ENCODE measurements around the gene LRP5.

- TF ChIP-seq CTCF (conservative IDR thresholded peaks at IDR 0.05) (no peak), EZH2 (IDR thresholded peaks at IDR 0.05; ENCODE audit: low read depth) (no peak)
Observed at GRCh38 chr11:68432874-68433273, 120.5 kb downstream of the LRP5 start.
